ENCODE measurements around the gene ACVR2B. TPM values are rescaled to one million over a fixed set of nuclear protein-coding genes. Genes with fewer than 3 reads are reported as not detected.

Gene ACVR2B
- total RNA-seq, 2 experiments from 2014 or later, result 7.2 to 7.8 TPM

DNA sequence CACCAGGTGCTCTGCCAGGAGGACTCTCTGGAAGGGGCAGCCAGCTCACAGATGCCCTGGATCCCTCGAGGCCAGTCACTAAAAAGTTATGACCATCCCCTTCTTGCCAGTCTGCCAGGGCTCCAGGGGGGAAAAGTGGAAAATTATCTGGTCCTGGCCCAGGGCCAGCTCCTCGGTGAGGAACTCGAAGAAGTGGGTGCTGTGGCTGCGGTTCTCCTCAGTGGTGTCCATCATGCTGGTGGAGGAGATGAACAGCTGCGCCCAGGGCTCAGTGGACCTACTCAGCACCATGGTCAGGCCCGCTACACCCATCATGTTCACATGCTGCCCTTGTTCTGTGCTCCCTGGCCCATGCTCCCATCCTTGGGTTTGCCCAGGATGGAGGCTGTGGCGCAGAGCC, 61.7 kb downstream of the ACVR2B start:
- Histone ChIP-seq H2AFZ (ENCODE audit: low read length) (no peak overlapping the region), H3K4me2 (ENCODE audit: low read length) (no peak overlapping the region), H3K27ac (ENCODE audit: low read depth, low read length, poor library complexity, severe bottlenecking) (no peak overlapping the region), H3K36me3 (ENCODE audit: insufficient read depth, low read length) (peaks cover 59% of the 10 kb centered on the region), H3K9me3 (ENCODE audit: low read length) (no peaks in the 10 kb centered on the region), H3K79me2 (ENCODE audit: insufficient read depth, low read depth, low read length) (no peaks in the 10 kb centered on the region), H3K4me3 (ENCODE audit: low read depth, low read length, poor library complexity, severe bottlenecking) (no peak overlapping the region), H3K4me1 (ENCODE audit: insufficient read depth, low read length, poor library complexity, severe bottlenecking) (no peaks in the 10 kb centered on the region), H4K20me1 (ENCODE audit: insufficient read depth, low read length) (no peaks in the 10 kb centered on the region), H3K9me2 (ENCODE audit: insufficient read depth, low read length) (no peaks in the 10 kb centered on the region)
- intact Hi-C loops (cut with micrococcal nuclease; ENCODE audit: unreplicated experiment), result no loop called here
- POLR2A ChIA-PET, result no interaction called here
- DNase-seq (ENCODE audit: low spot score), result no peak
- TF ChIP-seq EZH2phosphoT487 (IDR thresholded peaks at IDR 0.05; ENCODE audit: borderline replicate concordance, low read depth, low read length) (no peak), CTCF (conservative IDR thresholded peaks at IDR 0.05; ENCODE audit: low read length) (no peak)
- CTCF ChIA-PET (ENCODE audit: unreplicated experiment), result no interaction called here
- BruUV-seq (replicated peaks), result no TSS peak

DNA sequence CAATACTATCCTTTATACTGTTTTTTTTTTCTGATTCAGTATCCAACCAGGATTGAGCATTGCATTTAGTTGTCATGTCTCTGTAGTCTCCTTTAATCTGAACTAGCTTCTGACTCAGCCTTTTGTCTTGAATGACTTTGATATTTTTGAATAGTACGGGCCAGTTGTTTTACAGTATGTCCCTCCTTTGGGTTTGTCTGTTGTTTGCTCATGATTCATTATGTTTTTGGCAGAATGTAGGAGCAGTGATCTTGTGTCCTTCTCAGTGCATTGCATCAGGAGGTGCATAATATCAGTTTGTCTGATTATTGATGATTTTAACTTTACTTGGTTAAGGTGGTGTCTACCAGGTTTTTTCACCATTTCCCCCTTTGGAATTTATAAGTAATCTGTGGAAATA, 63.0 kb downstream of the ACVR2B start:
- Histone ChIP-seq H3K4me2 (ENCODE audit: low read length) (no peak overlapping the region), H2AFZ (ENCODE audit: low read length) (no peak overlapping the region), H3K9me3 (ENCODE audit: low read length) (no peaks in the 10 kb centered on the region), H3K36me3 (ENCODE audit: insufficient read depth, low read length) (peaks cover 52% of the 10 kb centered on the region), H3K79me2 (ENCODE audit: insufficient read depth, low read depth, low read length) (no peaks in the 10 kb centered on the region), H3K27ac (ENCODE audit: low read depth, low read length, poor library complexity, severe bottlenecking) (no peak overlapping the region), H3K9me2 (ENCODE audit: insufficient read depth, low read length) (no peaks in the 10 kb centered on the region), H3K4me3 (ENCODE audit: low read depth, low read length, poor library complexity, severe bottlenecking) (no peak overlapping the region), H4K20me1 (ENCODE audit: insufficient read depth, low read length) (no peaks in the 10 kb centered on the region), H3K4me1 (ENCODE audit: insufficient read depth, low read length, poor library complexity, severe bottlenecking) (no peaks in the 10 kb centered on the region)
- intact Hi-C loops (cut with micrococcal nuclease; ENCODE audit: unreplicated experiment), result no loop called here
- DNase-seq (ENCODE audit: low spot score), result no peak
- BruUV-seq (replicated peaks), result no TSS peak
- TF ChIP-seq EZH2phosphoT487 (IDR thresholded peaks at IDR 0.05; ENCODE audit: borderline replicate concordance, low read depth, low read length) (no peak), CTCF (conservative IDR thresholded peaks at IDR 0.05; ENCODE audit: low read length) (no peak)
- POLR2A ChIA-PET, result interaction anchor here (0.5 kb wide), 1 partner anchor 139 kb away, joined by 3 read pairs; no protein-coding TSS in a partner anchor
- CTCF ChIA-PET (ENCODE audit: unreplicated experiment), result no interaction called here

- no peaks in the 10 kb centered on the region for H3K9me2 ChIP-seq (ENCODE audit: insufficient read depth, low read length)
- no peaks in the 10 kb centered on the region for H3K79me2 ChIP-seq (ENCODE audit: insufficient read depth, low read depth, low read length)
- TF ChIP-seq CTCF (conservative IDR thresholded peaks at IDR 0.05; ENCODE audit: low read length) (no peak), EZH2phosphoT487 (IDR thresholded peaks at IDR 0.05; ENCODE audit: borderline replicate concordance, low read depth, low read length) (no peak)
- H3K27ac ChIP-seq (ENCODE audit: low read depth, low read length, poor library complexity, severe bottlenecking), result no peak overlapping the region
- no peak overlapping the region for H3K4me3 ChIP-seq (ENCODE audit: low read depth, low read length, poor library complexity, severe bottlenecking)
- intact Hi-C loops (cut with micrococcal nuclease; ENCODE audit: unreplicated experiment), result no loop called here
- H3K4me1 ChIP-seq (ENCODE audit: insufficient read depth, low read length, poor library complexity, severe bottlenecking), result no peaks in the 10 kb centered on the region
- H2AFZ ChIP-seq (ENCODE audit: low read length), result no peak overlapping the region
- H3K4me2 ChIP-seq (ENCODE audit: low read length), result no peak overlapping the region
- ChIA-PET CTCF (ENCODE audit: unreplicated experiment) (no interaction called here), POLR2A (interaction anchor here (0.5 to 0.6 kb wide), 2 partner anchors 136 to 1184 kb away, joined by 3 to 5 read pairs; no protein-coding TSS in a partner anchor)
- H3K9me3 ChIP-seq (ENCODE audit: low read length), result no peaks in the 10 kb centered on the region
- no peaks in the 10 kb centered on the region for H4K20me1 ChIP-seq (ENCODE audit: insufficient read depth, low read length)
- no peak for DNase-seq (ENCODE audit: low spot score)
- peaks cover 53% of the 10 kb centered on the region for H3K36me3 ChIP-seq (ENCODE audit: insufficient read depth, low read length)
- BruUV-seq (replicated peaks), result no TSS peak
Observed at GRCh38 chr3:38519000-38519399, 65.3 kb downstream of the ACVR2B start.
